Hippocampal formation (tissue), 2 donors: ENCODE data around the gene COQ10B.
A peak's percentile ranks its signal among the peaks of the same experiment; 100 is the strongest.

ENCODE experiments used
- DNase-seq, 2 donors: peaks; one replicate each; lab custom pipeline; 2025; lab: John Stamatoyannopoulos, UW

COQ10B gene

GRCh38 chr2:197500503-197501131, 47.3 kb downstream of the COQ10B start:
- no peak for DNase-seq

- DNase-seq: no peak
Measured at GRCh38 chr2:197502201-197502600, 48.8 kb downstream of the COQ10B start.

GRCh38 chr2:197502685-197503084, 49.3 kb downstream of the COQ10B start:
- DNase-seq: no peak

GRCh38 chr2:197504000-197504399, 50.6 kb downstream of the COQ10B start:
- DNase-seq: no peak

- no peak for DNase-seq
Measured at GRCh38 chr2:197504512-197504911, 51.2 kb downstream of the COQ10B start.

- DNase-seq: no peak
Measured at GRCh38 chr2:197506658-197507057, 53.3 kb downstream of the COQ10B start.

GRCh38 chr2:197513915-197514314, 60.6 kb downstream of the COQ10B start:
- DNase-seq: no peak

GRCh38 chr2:197514754-197515153, 61.4 kb downstream of the COQ10B start:
- DNase-seq: no peak

GRCh38 chr2:197515315-197515738, 62.0 kb downstream of the COQ10B start:
- peak in 1 of 2 donors; percentile 73 for DNase-seq

GRCh38 chr2:197515739-197516392, 62.5 kb downstream of the COQ10B start, which contains the start of gene MOB4:
Gene MOB4 (plus strand): TSS chr2:197516066. CDS start chr2:197516087, 21 bp downstream.
- DNase-seq: peak; percentile 95 to 96

- DNase-seq: peak in 1 of 2 donors; percentile 30
Measured at GRCh38 chr2:197516393-197516761, 63.0 kb downstream of the COQ10B start.

GRCh38 chr2:197517150-197517549, 63.8 kb downstream of the COQ10B start:
- DNase-seq: no peak
